K562 (cell line): ENCODE results near the gene SLC38A10. TPM values are rescaled to one million over a fixed set of nuclear protein-coding genes. Genes with fewer than 3 reads are reported as not detected.
A peak's percentile ranks its signal among the peaks of the same experiment; 100 is the strongest.

Experiments
- ATAC-seq: fragments of 200-7000 bp; cut with Tn5 transposase; 3 replicates; pipeline ENCODE4 v1.9.1; 2020; ENCODE audit warnings: moderate library complexity
- BruUV-seq: library from RNA; stranded (reverse); fragments of 400-500 nt; replicated peaks from 2 replicates; lab custom pipeline; 2021; lab: Mats Ljungman, UMichigan
- CTCF ChIA-PET: fragments of 300-600 bp; formaldehyde crosslinking; extraction: SDS; loops from one replicate; lab custom pipeline; 2021; ENCODE audit warnings: low intra/inter-chr PET ratio; lab: Yijun Ruan, JAX
- POLR2A ChIA-PET: fragments of 300-600, 350-650 bp; sonication (Branson Sonifier 250); formaldehyde crosslinking; extraction: SDS; loops from one replicate; lab custom pipeline; 2021; ENCODE audit warnings: antibody characterized with exemption, inconsistent platforms; lab: Yijun Ruan, JAX
- DNase-seq, 4 experiments: peaks; one replicate each; pipeline versions ENCODE4 v3.0.0 to v3.0.0-alpha.2; 2011 to 2018; ENCODE audit warnings: low spot score in 3 of 4, mixed read lengths in 3 of 4; ENCODE audit errors: extremely low read depth in 1 of 4
- FAIRE-seq: peaks from 2 replicates; lab custom pipeline; 2011; peaks lifted over from hg19 to GRCh38; lab: Jason Lieb, UNC
- H2AFZ ChIP-seq: 2 replicates; pipeline ENCODE4 v1.6.0; 2011; ENCODE audit warnings: low read depth, low read length, control low read depth, inconsistent platforms
- H3K27ac ChIP-seq: fragments of 200-600 bp; 3 replicates; pipeline ENCODE4 v1.8.0; 2011; ENCODE audit warnings: low read depth, mild to moderate bottlenecking, control low read depth, inconsistent platforms, low read length, moderate library complexity, mixed read lengths; ENCODE audit errors: extremely low read depth
- H3K27me3 ChIP-seq, 2 experiments: fragments of 300-600 bp in 1 of 2; 2 replicates in 1 of 2; 3 replicates in 1 of 2; pipeline versions ENCODE4 v1.6.0 to v1.8.0; 2011; ENCODE audit warnings: inconsistent platforms in 2 of 2, low read length in 2 of 2, mild to moderate bottlenecking in 1 of 2, mixed read lengths in 1 of 2, moderate library complexity in 1 of 2; ENCODE audit not compliant: control insufficient read depth in 2 of 2, insufficient read depth in 2 of 2
- H3K36me3 ChIP-seq: fragments of 300-600 bp; 3 replicates; pipeline ENCODE4 v1.8.0; 2011; ENCODE audit warnings: mild to moderate bottlenecking, low read length, inconsistent platforms; ENCODE audit not compliant: control insufficient read depth, insufficient read depth
- H3K4me1 ChIP-seq, 2 experiments: fragments of 200-600 bp in 1 of 2; replicated peaks in 1 of 2; 2 replicates in 1 of 2; 3 replicates in 1 of 2; pipeline versions ENCODE4 v1.5.1 to v1.8.0; 2011; ENCODE audit warnings: inconsistent platforms in 2 of 2, low read length in 2 of 2, mild to moderate bottlenecking in 1 of 2, mixed read lengths in 1 of 2, moderate library complexity in 1 of 2; ENCODE audit not compliant: control insufficient read depth in 2 of 2, insufficient read depth in 2 of 2
- H3K4me2 ChIP-seq: 2 replicates; pipeline ENCODE4 v1.6.1; 2011; ENCODE audit warnings: low read length, control low read depth, inconsistent platforms, mixed read lengths; ENCODE audit not compliant: insufficient read depth
- H3K4me3 ChIP-seq: fragments of 200-600 bp; sonication (generic), shearing (Covaris generic); 2 replicates; pipeline ENCODE4 v1.5.1; 2016; ENCODE audit warnings: control low read depth, inconsistent platforms
- H3K79me2 ChIP-seq: fragments of 200-600 bp; 3 replicates; pipeline ENCODE4 v1.8.0; 2011; ENCODE audit warnings: low read length, inconsistent platforms; ENCODE audit not compliant: control insufficient read depth, insufficient read depth
- H3K9ac ChIP-seq, 2 experiments: 2 replicates each; pipeline versions ENCODE4 v1.6.0 to v1.6.1; 2011; ENCODE audit warnings: low read depth in 2 of 2, low read length in 2 of 2, control low read depth in 1 of 2, inconsistent platforms in 1 of 2, mild to moderate bottlenecking in 1 of 2, mixed read lengths in 1 of 2; ENCODE audit not compliant: insufficient read depth in 1 of 2
- H3K9me1 ChIP-seq: one replicate; pipeline ENCODE4 v1.6.0; 2011; ENCODE audit warnings: inconsistent platforms, mild to moderate bottlenecking, low read length, moderate library complexity; ENCODE audit not compliant: control insufficient read depth, insufficient read depth
- H3K9me3 ChIP-seq: replicated peaks from 2 replicates; pipeline ENCODE4 v1.5.1; 2011; ENCODE audit warnings: low read depth, low read length, inconsistent platforms; ENCODE audit not compliant: control insufficient read depth, insufficient read depth
- H4K20me1 ChIP-seq: replicated peaks from 2 replicates; pipeline ENCODE4 v1.6.1; 2011; ENCODE audit warnings: low read length, inconsistent platforms, mixed read lengths; ENCODE audit not compliant: control insufficient read depth, insufficient read depth
- IRF2 ChIP-seq: sonication (generic); formaldehyde crosslinking; IDR thresholded peaks from 2 replicates; pipeline ENCODE4 v1.8.1; 2022; ENCODE audit warnings: mild to moderate bottlenecking, missing genetic modification reagents
- NR2C1 ChIP-seq, 2 experiments: fragments of 450-650 bp; IDR thresholded peaks; 2 replicates each; pipeline ENCODE4 v1.6.1; 2017; ENCODE audit warnings: mild to moderate bottlenecking in 2 of 2, antibody characterized with exemption in 1 of 2, inconsistent platforms in 1 of 2, missing compliant biosample characterization in 1 of 2, missing genetic modification characterization in 1 of 2
- RBM17 ChIP-seq: fragments of 200-400 bp; formaldehyde crosslinking; IDR thresholded peaks from 2 replicates; pipeline ENCODE4 v1.6.1; 2017; ENCODE audit warnings: low read depth, mild to moderate bottlenecking, low read length, borderline replicate concordance
- TARDBP ChIP-seq: fragments of 450-650 bp; IDR thresholded peaks from 2 replicates; pipeline ENCODE4 v1.6.1; 2016
- ZNF41 ChIP-seq: fragments of 250-450 bp; sonication (Bioruptor Pico); conservative IDR thresholded peaks from 2 replicates; pipeline ENCODE4 v1.4.0; 2020; ENCODE audit warnings: mild to moderate bottlenecking
- WGBS: fragments of 100-300 bp; shearing (Covaris generic); methylation state at CpG from one replicate; pipeline ENCODE4 v1.1.6; 2016; ENCODE audit warnings: low coverage, mixed read lengths; ENCODE audit not compliant: insufficient coverage; ENCODE audit errors: missing lambda C conversion rate; 5-methylcytosine and 5-hydroxymethylcytosine counted together
- in situ Hi-C: fragments of 300-500 bp; cut with MboI; formaldehyde crosslinking; loops from 4 replicates; pipeline ENCODE4 v1.15.0; 2018; ENCODE audit warnings: inconsistent platforms, mixed read lengths
- intact Hi-C: fragments of 100-400 bp; cut with micrococcal nuclease; formaldehyde crosslinking; loops from 2 replicates; pipeline ENCODE4 v1.14.2; 2022
- polyA plus RNA-seq, 8 experiments: library from polyadenylated mRNA; depleted of rRNA in 4 of 8; stranded (reverse) in 5 of 8; unstranded in 3 of 8; fragments of >200 nt; fragmentation: Nextera tagmentation in 2 of 8; fragmentation: Illumina TruSeq in 1 of 8; extraction: Ambion mirVana in 2 of 8; extraction: Trizol in 1 of 8; gene quantifications; 2 replicates each; pipeline versions ENCODE4 v1.2.1 to v1.2.3, GENCODE V29; 2011 to 2014; ENCODE audit warnings: inconsistent platforms in 1 of 8, missing spikeins in 1 of 8
- total RNA-seq, 7 experiments: library from RNA; depleted of rRNA in 6 of 7; stranded (reverse); fragments of >200 nt in 6 of 7; fragmentation: Illumina TruSeq in 2 of 7; extraction: Trizol in 2 of 7; gene quantifications; 2 replicates each; pipeline versions ENCODE4 v1.2.1 to v1.2.3, GENCODE V29; 2011 to 2021; ENCODE audit warnings: low replicate concordance in 1 of 7
- TF ChIP-seq, protein P1 (sequence below): sonication (generic); formaldehyde crosslinking; IDR thresholded peaks from 2 replicates; pipeline ENCODE4 v1.8.1; 2023; ENCODE audit warnings: mild to moderate bottlenecking, missing genetic modification reagents
- TF ChIP-seq, protein P2 (sequence below), 3 experiments: IDR thresholded peaks in 2 of 3; conservative IDR thresholded peaks in 1 of 3; 2 replicates each; pipeline ENCODE4 v1.5.1; 2011 to 2012; ENCODE audit warnings: low read length in 3 of 3, mild to moderate bottlenecking in 3 of 3, control low read depth in 2 of 3, improper control_type of control experiment in 1 of 3, inconsistent platforms in 1 of 3, low read depth in 1 of 3, mixed read lengths in 1 of 3, moderate library complexity in 1 of 3; ENCODE audit not compliant: insufficient read depth in 2 of 3
- TF ChIP-seq, protein P3 (sequence below): sonication (generic); formaldehyde crosslinking; IDR thresholded peaks from 2 replicates; pipeline ENCODE4 v1.9.0; 2022; ENCODE audit warnings: mild to moderate bottlenecking, missing genetic modification reagents
- TF ChIP-seq, protein P4 (sequence below): fragments of 450-650 bp; IDR thresholded peaks from 2 replicates; pipeline ENCODE4 v1.6.1; 2018; ENCODE audit not compliant: partially characterized antibody

SLC38A10 gene
- total and polyA plus RNA-seq, 9 of the 15 experiments (the other 6 are each of a cell fraction or from before 2014, with no cell fraction given) = 0.45 to 54.2 (median 13.8) TPM

DNA sequence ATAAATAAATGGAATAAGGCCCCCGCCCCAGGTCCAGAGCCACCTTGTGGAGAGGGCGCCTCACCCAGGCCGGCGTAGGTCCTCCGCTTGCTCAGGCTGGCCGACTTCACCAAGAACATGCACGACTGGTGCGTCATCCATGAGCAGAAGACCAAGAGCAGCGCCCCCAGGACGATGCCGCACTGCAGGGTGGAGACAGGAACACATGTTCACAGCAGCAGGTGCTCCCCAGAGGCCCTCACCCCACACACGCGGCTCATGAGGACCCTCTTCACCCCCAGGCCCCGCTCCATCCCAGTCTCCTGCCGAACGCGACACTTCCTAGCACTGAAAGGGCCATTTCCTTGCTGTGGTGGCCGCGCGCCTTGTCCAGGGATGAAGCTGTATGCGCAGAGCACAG is 5.5 kb downstream of the SLC38A10 start:
- H3K9me3 ChIP-seq = no peaks in the 10 kb centered on the region
- no TSS peak for BruUV-seq
- H3K27ac ChIP-seq = no peak overlapping the region
- no peak for DNase-seq
- H3K4me1 ChIP-seq = peaks cover 29 to 64% of the 10 kb centered on the region in 2 experiments
- CTCF ChIA-PET = no interaction called here
- no peak overlapping the region for H3K4me2 ChIP-seq
- over 99% methylated on average over 20 of the region's 21 CpGs for WGBS
- intact Hi-C loops (loop anchor here (5.0 to 10.0 kb wide), 2 partner anchors 37 to 195 kb away; no protein-coding TSS in a partner anchor), in situ Hi-C loops (no loop called here)
- no peaks in the 10 kb centered on the region for H4K20me1 ChIP-seq
- H3K27me3 ChIP-seq = no peaks in the 10 kb centered on the region
- H3K4me3 ChIP-seq = no peak overlapping the region
- H2AFZ ChIP-seq = no peak overlapping the region
- H3K9ac ChIP-seq = peak overlapping the region in 1 of 2 experiments; percentile 68; a peak in 1 of 4 replicates
- H3K9me1 ChIP-seq = no peaks in the 10 kb centered on the region
- no peak for FAIRE-seq
- TF ChIP-seq, protein P1, sequence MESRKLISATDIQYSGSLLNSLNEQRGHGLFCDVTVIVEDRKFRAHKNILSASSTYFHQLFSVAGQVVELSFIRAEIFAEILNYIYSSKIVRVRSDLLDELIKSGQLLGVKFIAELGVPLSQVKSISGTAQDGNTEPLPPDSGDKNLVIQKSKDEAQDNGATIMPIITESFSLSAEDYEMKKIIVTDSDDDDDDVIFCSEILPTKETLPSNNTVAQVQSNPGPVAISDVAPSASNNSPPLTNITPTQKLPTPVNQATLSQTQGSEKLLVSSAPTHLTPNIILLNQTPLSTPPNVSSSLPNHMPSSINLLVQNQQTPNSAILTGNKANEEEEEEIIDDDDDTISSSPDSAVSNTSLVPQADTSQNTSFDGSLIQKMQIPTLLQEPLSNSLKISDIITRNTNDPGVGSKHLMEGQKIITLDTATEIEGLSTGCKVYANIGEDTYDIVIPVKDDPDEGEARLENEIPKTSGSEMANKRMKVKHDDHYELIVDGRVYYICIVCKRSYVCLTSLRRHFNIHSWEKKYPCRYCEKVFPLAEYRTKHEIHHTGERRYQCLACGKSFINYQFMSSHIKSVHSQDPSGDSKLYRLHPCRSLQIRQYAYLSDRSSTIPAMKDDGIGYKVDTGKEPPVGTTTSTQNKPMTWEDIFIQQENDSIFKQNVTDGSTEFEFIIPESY (CRISPR knock-in tag) = peak; percentile 35; the same call in 1 of the 2 replicates
- no peak for TF ChIP-seq RBM17
- TF ChIP-seq NR2C1 (IDR thresholded peaks at IDR 0.05) = no peak
- no peak for TF ChIP-seq NR2C1 (tag; IDR thresholded peaks at IDR 0.05)
- TF ChIP-seq ZNF41 = no peak
- TF ChIP-seq, protein P2, sequence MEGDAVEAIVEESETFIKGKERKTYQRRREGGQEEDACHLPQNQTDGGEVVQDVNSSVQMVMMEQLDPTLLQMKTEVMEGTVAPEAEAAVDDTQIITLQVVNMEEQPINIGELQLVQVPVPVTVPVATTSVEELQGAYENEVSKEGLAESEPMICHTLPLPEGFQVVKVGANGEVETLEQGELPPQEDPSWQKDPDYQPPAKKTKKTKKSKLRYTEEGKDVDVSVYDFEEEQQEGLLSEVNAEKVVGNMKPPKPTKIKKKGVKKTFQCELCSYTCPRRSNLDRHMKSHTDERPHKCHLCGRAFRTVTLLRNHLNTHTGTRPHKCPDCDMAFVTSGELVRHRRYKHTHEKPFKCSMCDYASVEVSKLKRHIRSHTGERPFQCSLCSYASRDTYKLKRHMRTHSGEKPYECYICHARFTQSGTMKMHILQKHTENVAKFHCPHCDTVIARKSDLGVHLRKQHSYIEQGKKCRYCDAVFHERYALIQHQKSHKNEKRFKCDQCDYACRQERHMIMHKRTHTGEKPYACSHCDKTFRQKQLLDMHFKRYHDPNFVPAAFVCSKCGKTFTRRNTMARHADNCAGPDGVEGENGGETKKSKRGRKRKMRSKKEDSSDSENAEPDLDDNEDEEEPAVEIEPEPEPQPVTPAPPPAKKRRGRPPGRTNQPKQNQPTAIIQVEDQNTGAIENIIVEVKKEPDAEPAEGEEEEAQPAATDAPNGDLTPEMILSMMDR (IDR thresholded peaks at IDR 0.05 in 2 of 3, conservative IDR thresholded peaks at IDR 0.05 in 1 of 3; ENCODE audit: insufficient read depth in 2 of 3, low read depth in 1 of 3, low read length in 3 of 3) = peak in 2 of 3 experiments; percentile 9 to 14; a peak in 1 of 6 replicates
- TF ChIP-seq TARDBP = no peak
- TF ChIP-seq, protein P3, sequence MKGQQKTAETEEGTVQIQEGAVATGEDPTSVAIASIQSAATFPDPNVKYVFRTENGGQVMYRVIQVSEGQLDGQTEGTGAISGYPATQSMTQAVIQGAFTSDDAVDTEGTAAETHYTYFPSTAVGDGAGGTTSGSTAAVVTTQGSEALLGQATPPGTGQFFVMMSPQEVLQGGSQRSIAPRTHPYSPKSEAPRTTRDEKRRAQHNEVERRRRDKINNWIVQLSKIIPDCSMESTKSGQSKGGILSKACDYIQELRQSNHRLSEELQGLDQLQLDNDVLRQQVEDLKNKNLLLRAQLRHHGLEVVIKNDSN (CRISPR knock-in tag) = no peak
- TF ChIP-seq, protein P4, sequence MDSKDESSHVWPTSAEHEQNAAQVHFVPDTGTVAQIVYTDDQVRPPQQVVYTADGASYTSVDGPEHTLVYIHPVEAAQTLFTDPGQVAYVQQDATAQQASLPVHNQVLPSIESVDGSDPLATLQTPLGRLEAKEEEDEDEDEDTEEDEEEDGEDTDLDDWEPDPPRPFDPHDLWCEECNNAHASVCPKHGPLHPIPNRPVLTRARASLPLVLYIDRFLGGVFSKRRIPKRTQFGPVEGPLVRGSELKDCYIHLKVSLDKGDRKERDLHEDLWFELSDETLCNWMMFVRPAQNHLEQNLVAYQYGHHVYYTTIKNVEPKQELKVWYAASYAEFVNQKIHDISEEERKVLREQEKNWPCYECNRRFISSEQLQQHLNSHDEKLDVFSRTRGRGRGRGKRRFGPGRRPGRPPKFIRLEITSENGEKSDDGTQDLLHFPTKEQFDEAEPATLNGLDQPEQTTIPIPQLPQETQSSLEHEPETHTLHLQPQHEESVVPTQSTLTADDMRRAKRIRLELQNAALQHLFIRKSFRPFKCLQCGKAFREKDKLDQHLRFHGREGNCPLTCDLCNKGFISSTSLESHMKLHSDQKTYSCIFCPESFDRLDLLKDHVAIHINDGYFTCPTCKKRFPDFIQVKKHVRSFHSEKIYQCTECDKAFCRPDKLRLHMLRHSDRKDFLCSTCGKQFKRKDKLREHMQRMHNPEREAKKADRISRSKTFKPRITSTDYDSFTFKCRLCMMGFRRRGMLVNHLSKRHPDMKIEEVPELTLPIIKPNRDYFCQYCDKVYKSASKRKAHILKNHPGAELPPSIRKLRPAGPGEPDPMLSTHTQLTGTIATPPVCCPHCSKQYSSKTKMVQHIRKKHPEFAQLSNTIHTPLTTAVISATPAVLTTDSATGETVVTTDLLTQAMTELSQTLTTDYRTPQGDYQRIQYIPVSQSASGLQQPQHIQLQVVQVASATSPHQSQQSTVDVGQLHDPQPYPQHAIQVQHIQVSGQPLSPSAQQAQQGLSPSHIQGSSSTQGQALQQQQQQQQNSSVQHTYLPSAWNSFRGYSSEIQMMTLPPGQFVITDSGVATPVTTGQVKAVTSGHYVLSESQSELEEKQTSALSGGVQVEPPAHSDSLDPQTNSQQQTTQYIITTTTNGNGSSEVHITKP = no peak
- no peak for TF ChIP-seq IRF2 (CRISPR knock-in tag)
- H3K79me2 ChIP-seq = peaks cover 73% of the 10 kb centered on the region
- no peak for ATAC-seq
- POLR2A ChIA-PET = no interaction called here
- H3K36me3 ChIP-seq = peaks cover 51% of the 10 kb centered on the region; the same call in 2 of the 3 replicates
